ENCODE measurements around the gene ESR1.
"Not testable (repeated sequence)": the region's sequence is repeated elsewhere in the genome, so short reads cannot be mapped to it uniquely, and the experiment has no call there.

ESR1 gene

GRCh38 chr6:151988199-151988598, 180.7 kb downstream of the ESR1 start:
- DNase-seq (ENCODE audit: low read depth): not testable (repeated sequence)

- no peak for DNase-seq (ENCODE audit: low read depth)
These were observed 184.6 kb downstream of the ESR1 start for GRCh38 chr6:151992091-151992490.

GRCh38 chr6:151993364-151993763, 185.9 kb downstream of the ESR1 start:
- DNase-seq (ENCODE audit: low read depth): no peak

- DNase-seq (ENCODE audit: low read depth): no peak
These were observed 191.3 kb downstream of the ESR1 start for GRCh38 chr6:151998784-151999183.

DNA sequence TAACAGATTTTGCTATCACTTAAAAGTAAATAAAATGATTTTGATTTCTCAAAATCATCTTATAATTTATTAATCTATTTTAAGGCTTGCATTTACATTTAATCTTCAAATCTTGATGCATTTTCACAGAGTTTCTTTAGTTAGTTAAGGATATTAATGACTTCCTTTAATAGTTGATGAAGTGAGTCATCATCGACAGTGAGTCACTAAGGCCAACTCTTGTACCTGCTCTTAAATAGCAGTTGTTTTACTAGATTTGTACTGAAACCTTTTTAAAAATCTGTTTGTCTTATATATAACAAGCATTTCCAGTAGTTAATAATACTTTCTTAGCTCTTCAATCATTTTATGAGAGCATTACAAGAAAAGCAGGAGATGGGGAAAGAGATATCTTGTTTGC, 191.7 kb downstream of the ESR1 start:
- no peak for DNase-seq (ENCODE audit: low read depth)

DNA sequence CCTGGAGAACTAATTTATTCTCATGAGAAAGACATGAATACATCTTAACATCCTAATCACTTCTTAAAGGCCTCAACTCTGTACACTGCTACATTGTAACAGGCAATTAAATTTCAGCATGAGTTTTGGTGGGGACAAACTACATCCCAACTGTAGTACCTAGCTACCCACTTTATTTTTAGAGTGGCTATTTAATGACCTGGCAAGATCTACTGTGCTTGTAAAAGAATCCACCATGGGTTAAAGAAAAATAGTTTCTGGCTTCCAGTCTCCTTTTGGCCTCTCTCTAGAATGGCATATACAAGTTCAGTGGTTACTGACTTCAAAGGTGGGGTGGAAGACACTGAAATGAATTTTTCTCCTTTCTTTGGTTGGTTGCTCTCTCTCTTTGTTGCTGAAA, 193.9 kb downstream of the ESR1 start:
- no peak for DNase-seq (ENCODE audit: low read depth)

GRCh38 chr6:152002306-152002705, 194.8 kb downstream of the ESR1 start:
- DNase-seq (ENCODE audit: low read depth): no peak

GRCh38 chr6:152004036-152004566, 196.6 kb downstream of the ESR1 start:
- no peak for DNase-seq (ENCODE audit: low read depth)

DNA sequence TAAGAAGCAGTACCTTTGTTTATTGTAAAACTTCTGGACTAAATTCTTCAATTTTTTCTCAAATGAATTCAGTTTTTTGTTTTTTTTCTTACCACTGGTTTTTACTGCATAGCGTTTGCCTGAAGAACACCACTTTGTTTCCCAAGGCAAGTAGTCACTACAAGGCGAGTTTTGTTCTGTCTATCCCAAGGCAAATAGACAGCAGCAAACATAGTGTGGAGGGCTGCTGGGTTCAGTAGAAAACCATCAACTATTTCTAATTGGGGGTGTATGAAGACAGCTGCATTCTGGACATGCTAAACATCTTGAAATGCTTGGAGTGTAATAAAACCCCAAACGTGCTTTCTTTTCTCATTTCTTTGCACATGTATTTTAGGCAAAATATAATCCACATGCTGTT, 197.4 kb downstream of the ESR1 start:
- DNase-seq (ENCODE audit: low read depth): no peak

DNA sequence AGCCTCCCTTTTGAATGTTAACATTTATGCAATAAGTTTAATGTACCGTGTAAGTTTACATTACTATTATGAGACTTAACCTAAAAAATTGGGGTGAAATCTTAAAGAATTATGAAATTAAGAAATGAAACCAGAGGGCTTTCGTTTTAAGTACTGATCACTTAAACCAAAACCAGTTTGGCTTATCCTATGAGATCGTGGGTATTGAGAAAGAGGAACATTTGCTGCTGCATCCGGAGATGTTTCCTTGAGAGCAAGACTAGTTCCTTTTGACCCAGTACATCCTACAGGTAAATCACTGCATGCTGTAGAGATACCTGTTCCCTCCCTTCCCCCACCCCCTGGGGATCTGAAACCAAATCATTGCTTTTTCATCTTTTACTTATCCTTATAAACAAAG, 201.3 kb downstream of the ESR1 start:
- DNase-seq (ENCODE audit: low read depth): no peak

DNA sequence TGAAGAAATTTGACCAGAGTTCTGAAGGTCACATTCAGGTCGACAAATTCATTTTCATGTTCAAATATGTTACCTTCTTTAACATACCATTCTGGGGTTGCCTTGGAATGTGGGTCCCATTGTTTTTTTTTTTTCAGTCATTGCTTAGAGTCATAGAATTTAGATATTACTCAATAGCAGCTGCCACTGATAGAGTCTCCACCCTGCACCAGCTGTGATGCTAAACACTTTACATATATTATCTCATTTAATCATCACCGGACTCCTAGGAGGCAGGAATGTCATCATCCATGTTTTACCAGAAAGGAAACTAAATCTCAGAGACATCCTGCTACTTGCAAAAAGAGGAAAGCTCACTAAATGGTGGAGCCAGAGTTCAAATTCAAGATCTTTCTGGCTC, 204.7 kb downstream of the ESR1 start:
- no peak for DNase-seq (ENCODE audit: low read depth)

DNA sequence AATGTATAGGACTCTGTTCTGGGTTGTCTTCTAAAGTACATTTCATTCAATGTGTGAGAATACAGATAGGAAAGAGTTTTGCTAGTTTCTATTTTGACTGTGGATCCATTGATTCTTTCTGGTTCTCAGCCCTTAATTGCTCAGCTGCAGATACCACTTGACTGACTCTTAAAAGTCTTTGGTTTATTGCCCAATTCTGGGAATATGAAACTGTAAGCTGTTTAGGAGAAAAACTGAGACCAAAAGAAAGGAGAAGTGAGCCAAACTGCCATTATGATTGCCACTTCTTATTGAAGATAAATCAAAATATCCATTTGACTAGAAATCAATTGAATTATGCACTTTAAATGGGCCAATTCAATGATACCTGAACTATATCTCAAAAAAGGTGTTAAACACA, 211.4 kb downstream of the ESR1 start:
- DNase-seq (ENCODE audit: low read depth): no peak

- no peak for DNase-seq (ENCODE audit: low read depth)
These were observed 214.8 kb downstream of the ESR1 start for GRCh38 chr6:152022303-152022702.

DNA sequence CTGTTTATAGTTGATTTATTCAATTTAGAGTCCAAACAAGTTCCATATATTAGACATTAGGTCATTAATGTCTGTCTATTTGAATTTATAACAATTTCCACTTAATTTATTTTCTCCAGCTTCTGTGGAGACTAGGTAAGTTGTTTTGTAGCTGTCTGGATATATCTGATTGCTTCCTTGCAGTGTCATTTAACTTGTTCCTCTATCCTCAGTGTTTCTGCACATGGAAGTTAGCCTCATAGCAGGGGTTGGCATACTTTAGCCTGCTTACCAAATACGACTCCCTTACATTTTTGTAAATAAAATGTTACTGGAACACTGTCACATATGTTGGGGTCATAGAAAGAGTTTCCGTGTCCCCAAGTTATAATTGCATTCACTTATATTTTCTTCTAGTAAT, 216.1 kb downstream of the ESR1 start:
- no peak for DNase-seq (ENCODE audit: low read depth)

DNA sequence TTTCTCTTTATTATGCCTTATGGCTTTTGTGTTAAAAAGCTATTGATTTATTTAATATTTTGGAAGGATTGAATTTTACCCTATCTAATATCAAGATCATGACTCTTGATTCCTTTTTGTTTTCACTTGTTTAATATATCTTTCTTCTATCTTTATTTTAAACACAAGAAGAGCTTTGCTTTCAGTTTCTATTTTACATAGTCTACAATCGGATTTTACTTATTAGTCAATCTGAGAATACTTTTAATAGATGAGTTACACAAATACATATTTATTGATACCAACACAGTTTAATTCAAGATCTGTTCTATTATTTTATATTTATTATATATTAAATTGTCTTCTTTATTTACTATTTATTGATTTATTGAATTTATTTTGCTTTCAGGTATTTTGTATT, 218.8 kb downstream of the ESR1 start:
- DNase-seq (ENCODE audit: low read depth): no peak

- not testable (repeated sequence) for DNase-seq (ENCODE audit: low read depth)
These were observed 219.3 kb downstream of the ESR1 start for GRCh38 chr6:152026744-152027143.

DNA sequence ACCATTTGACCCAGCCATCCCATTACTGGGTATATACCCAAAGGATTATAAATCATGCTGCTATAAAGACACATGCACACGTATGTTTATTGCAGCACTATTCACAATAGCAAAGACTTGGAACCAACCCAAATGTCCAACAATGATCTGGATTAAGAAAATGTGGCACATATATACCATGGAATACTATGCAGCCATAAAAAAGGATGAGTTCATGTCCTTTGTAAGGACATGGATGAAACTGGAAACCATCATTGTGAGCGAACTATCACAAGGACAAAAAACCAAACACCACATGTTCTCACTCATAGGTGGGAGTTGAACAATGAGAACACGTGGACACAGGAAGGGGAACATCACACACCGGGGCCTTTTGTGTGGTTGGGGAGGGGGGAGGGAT, 226.3 kb downstream of the ESR1 start:
- DNase-seq (ENCODE audit: low read depth): not testable (repeated sequence)

- DNase-seq (ENCODE audit: low read depth): no peak
These were observed 227.1 kb downstream of the ESR1 start for GRCh38 chr6:152034631-152035030.

GRCh38 chr6:152046118-152046517, 238.6 kb downstream of the ESR1 start:
- DNase-seq (ENCODE audit: low read depth): no peak

- no peak for DNase-seq (ENCODE audit: low read depth)
These were observed 241.4 kb downstream of the ESR1 start for GRCh38 chr6:152048921-152049320.

DNA sequence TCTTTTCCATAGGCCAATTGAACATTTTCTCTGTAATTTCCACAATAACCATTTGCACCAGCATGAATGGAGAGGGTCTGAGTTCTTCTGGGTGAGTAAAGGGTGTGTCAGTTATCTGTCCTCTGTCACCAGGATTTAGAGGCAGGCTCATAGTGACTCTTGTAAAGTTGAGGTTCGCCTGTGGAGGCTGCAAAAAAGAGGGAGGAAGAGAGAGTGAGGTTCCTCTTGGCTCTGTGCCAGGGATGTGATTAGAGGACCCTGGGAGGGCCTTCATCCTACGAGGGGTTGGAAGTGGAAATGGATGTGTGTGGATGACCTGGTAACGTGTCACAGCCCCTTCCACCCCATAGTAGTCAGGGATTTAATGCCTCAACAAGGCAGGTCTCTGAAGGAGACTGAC, 242.0 kb downstream of the ESR1 start:
- DNase-seq (ENCODE audit: low read depth): no peak

- DNase-seq (ENCODE audit: low read depth): no peak
These were observed 243.1 kb downstream of the ESR1 start for GRCh38 chr6:152050451-152051195.

DNA sequence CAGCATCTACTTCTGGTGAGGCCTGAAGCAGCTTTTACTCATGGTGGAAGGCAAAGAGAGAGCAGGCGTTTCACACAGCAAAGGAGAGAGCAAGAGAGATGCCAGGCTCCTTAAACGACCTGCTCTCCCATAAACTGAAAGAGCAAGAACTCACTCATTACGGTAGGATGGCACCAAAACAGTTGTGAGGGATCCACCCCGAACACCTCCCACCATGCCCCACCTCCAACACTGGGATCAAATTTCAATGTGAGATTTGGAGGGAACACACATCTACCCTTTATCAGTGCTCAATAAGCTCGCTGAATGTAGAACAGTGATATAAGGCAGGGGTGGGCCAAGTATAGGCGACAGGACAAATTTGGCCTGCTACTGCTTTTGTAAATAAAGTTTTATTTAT, 244.6 kb downstream of the ESR1 start:
- no peak for DNase-seq (ENCODE audit: low read depth)

DNA sequence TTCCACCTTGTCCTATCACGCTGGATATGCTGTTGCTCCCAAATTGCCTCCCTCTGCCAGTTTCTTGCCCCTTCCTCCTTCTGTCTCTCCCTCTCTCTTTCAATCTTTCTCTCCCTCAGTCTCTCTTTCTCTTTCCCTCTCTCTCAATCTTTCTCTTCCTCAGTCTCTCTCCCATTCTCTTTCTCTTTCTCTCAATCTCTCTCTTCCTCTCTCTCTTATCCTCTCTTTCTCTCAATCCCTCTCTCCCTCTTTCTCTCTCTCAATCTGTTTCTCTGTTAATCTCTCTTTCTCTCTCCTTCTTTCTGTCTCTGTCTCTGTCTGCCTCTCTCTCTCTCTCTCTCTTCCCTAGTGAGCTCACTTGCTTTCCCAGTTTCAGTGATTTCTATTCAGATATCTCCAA, 245.8 kb downstream of the ESR1 start:
- no peak for DNase-seq (ENCODE audit: low read depth)

Measured in fibroblast of the conjunctiva (primary cell).